Endothelial cell of umbilical vein (primary cell): ENCODE data around the gene DIP2A.

Experiments used
- EZH2 ChIP-seq: IDR thresholded peaks from 2 replicates; pipeline ENCODE4 v1.6.1; 2012; ENCODE audit warnings: borderline replicate concordance, low read depth, mild to moderate bottlenecking, moderate library complexity, low read length, inconsistent platforms; ENCODE audit not compliant: severe bottlenecking
- FOS ChIP-seq: IDR thresholded peaks from 2 replicates; pipeline ENCODE4 v1.6.1; 2011; ENCODE audit warnings: mild to moderate bottlenecking, low read length, moderate library complexity, borderline replicate concordance; ENCODE audit not compliant: insufficient read depth
- GATA2 ChIP-seq: IDR thresholded peaks from 2 replicates; pipeline ENCODE4 v1.7.0; 2011; ENCODE audit warnings: low read depth, mild to moderate bottlenecking, moderate library complexity, mixed read lengths, low read length; ENCODE audit not compliant: insufficient read length, insufficient read depth
- MYC ChIP-seq: IDR thresholded peaks from one replicate; pipeline ENCODE4 v1.6.1; 2011; ENCODE audit warnings: mild to moderate bottlenecking, low read depth, low read length
- POLR2A ChIP-seq: IDR thresholded peaks from 2 replicates; pipeline ENCODE4 v1.6.1; 2012; ENCODE audit warnings: low read depth, mild to moderate bottlenecking, control low read depth, low read length
- POLR2AphosphoS5 ChIP-seq: IDR thresholded peaks from 2 replicates; pipeline ENCODE4 v1.6.1; 2012; ENCODE audit warnings: low read depth, mild to moderate bottlenecking, control low read depth, low read length, moderate library complexity; ENCODE audit not compliant: insufficient read depth
- TF ChIP-seq, protein P1 (sequence below), 2 donors: IDR thresholded peaks; 1 replicate in 1 of 2; 2 replicates in 1 of 2; pipeline ENCODE4 v1.5.1; 2011; ENCODE audit warnings: low read length in 2 of 2, mild to moderate bottlenecking in 2 of 2, moderate library complexity in 2 of 2, control low read depth in 1 of 2, inconsistent platforms in 1 of 2, low read depth in 1 of 2; ENCODE audit not compliant: insufficient read depth in 1 of 2; ENCODE audit errors: extremely low read depth in 1 of 2
- TF ChIP-seq, protein P2 (sequence below): IDR thresholded peaks from 2 replicates; pipeline ENCODE4 v1.6.1; 2011; ENCODE audit not compliant: insufficient read depth, insufficient read length

DNA sequence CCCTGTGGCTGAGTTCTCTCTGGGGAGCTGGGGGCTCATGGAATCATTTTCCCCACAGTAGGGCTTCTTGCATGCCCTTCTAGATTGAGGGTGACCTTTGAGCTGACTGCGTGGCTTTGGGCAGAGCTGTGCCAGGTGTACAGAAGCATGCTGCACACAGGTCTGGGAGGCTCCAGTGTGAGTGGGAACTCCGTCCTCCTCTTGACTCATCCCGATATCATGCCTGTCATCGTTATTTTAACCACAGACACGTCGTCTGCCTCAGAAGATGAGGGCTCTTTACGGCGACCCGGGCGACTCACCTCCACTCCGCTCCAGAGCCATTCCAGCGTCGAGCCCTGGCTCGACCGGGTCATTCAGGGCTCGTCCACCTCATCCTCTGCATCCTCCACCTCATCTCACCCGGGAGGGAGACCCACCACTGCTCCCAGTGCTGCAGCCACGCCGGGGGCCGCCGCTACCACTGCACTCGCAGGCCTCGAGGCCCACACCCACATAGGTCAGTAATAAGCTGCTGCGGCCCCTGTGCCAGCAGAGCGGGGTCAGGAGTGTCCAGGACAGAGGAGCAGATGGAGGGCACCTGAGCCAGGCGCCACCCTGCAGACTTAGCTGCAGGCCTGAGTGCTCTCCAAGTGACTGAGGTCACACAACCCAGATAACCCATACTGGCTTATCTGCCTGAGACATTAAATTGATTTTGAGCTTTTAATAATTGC lies 39.8 kb downstream of the DIP2A start:
- TF ChIP-seq, protein P1, sequence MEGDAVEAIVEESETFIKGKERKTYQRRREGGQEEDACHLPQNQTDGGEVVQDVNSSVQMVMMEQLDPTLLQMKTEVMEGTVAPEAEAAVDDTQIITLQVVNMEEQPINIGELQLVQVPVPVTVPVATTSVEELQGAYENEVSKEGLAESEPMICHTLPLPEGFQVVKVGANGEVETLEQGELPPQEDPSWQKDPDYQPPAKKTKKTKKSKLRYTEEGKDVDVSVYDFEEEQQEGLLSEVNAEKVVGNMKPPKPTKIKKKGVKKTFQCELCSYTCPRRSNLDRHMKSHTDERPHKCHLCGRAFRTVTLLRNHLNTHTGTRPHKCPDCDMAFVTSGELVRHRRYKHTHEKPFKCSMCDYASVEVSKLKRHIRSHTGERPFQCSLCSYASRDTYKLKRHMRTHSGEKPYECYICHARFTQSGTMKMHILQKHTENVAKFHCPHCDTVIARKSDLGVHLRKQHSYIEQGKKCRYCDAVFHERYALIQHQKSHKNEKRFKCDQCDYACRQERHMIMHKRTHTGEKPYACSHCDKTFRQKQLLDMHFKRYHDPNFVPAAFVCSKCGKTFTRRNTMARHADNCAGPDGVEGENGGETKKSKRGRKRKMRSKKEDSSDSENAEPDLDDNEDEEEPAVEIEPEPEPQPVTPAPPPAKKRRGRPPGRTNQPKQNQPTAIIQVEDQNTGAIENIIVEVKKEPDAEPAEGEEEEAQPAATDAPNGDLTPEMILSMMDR (IDR thresholded peaks at IDR 0.05; ENCODE audit: extremely low read depth in 1 of 2, insufficient read depth in 1 of 2, low read depth in 1 of 2, low read length in 2 of 2) = no peak
- TF ChIP-seq MYC = no peak
- TF ChIP-seq POLR2AphosphoS5 = no peak
- no peak for TF ChIP-seq EZH2
- TF ChIP-seq POLR2A = no peak
- no peak for TF ChIP-seq GATA2
- TF ChIP-seq FOS = no peak
- TF ChIP-seq, protein P2, sequence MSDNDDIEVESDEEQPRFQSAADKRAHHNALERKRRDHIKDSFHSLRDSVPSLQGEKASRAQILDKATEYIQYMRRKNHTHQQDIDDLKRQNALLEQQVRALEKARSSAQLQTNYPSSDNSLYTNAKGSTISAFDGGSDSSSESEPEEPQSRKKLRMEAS = no peak
